Endothelial cell of umbilical vein (primary cell): Measurements from ENCODE around the gene RRP15. TPM values are rescaled to one million over a fixed set of nuclear protein-coding genes. Genes with fewer than 3 reads are reported as not detected.

Source experiments
- BruUV-seq: library from RNA; stranded (reverse); fragments of 400-500 nt; replicated peaks from 2 replicates; lab custom pipeline; 2021; lab: Mats Ljungman, UMichigan
- CTCF ChIA-PET: fragments of 300-600, 350-600 bp; sonication (Branson Sonifier 250); formaldehyde crosslinking; loops from one replicate; lab custom pipeline; 2021; ENCODE audit warnings: antibody characterized with exemption, inconsistent platforms; lab: Charles Lee
- POLR2A ChIA-PET: fragments of 300-600, 350-600 bp; sonication (Branson Sonifier 250); formaldehyde crosslinking; loops from one replicate; lab custom pipeline; 2021; ENCODE audit warnings: antibody characterized with exemption, inconsistent platforms; lab: Charles Lee
- DNase-seq: peaks from one replicate; pipeline ENCODE4 v3.0.0-alpha.2; 2011; ENCODE audit warnings: low read depth, low spot score
- FAIRE-seq: peaks from 2 replicates; lab custom pipeline; 2011; peaks lifted over from hg19 to GRCh38; lab: Jason Lieb, UNC
- H2AFZ ChIP-seq: 2 replicates; pipeline ENCODE4 v1.6.0; 2012; ENCODE audit warnings: low read depth, low read length, control low read depth, inconsistent platforms
- H3K27ac ChIP-seq: 2 replicates; pipeline ENCODE4 v1.5.1; 2011; ENCODE audit warnings: low read depth, mild to moderate bottlenecking, control low read depth, low read length, moderate library complexity; ENCODE audit not compliant: insufficient read depth
- H3K27me3 ChIP-seq, 2 experiments: 2 replicates each; pipeline versions ENCODE4 v1.6.0 to v1.6.1; 2011; ENCODE audit warnings: low read length in 2 of 2, mixed read lengths in 1 of 2; ENCODE audit not compliant: control insufficient read depth in 2 of 2, insufficient read depth in 2 of 2
- H3K36me3 ChIP-seq, 2 experiments: 2 replicates in 1 of 2; 3 replicates in 1 of 2; pipeline ENCODE4 v1.5.1; 2011; ENCODE audit warnings: low read length in 2 of 2, mild to moderate bottlenecking in 1 of 2, moderate library complexity in 1 of 2; ENCODE audit not compliant: control insufficient read depth in 2 of 2, insufficient read depth in 2 of 2; ENCODE audit errors: extremely low read depth in 1 of 2
- H3K4me1 ChIP-seq: 3 replicates; pipeline ENCODE4 v1.5.1; 2011; ENCODE audit warnings: mild to moderate bottlenecking, low read length; ENCODE audit not compliant: control insufficient read depth, insufficient read depth; ENCODE audit errors: extremely low read depth
- H3K4me2 ChIP-seq: 2 replicates; pipeline ENCODE4 v1.6.1; 2011; ENCODE audit warnings: low read length, control low read depth, mixed read lengths; ENCODE audit not compliant: insufficient read depth
- H3K4me3 ChIP-seq, 3 experiments: fragments of 200-600 bp in 1 of 3; sonication (generic), shearing (Covaris generic) in 1 of 3; replicated peaks in 1 of 3; 2 replicates each; pipeline ENCODE4 v1.5.1; 2011 to 2016; ENCODE audit warnings: control low read depth in 3 of 3, low read length in 3 of 3, mild to moderate bottlenecking in 2 of 3, inconsistent platforms in 1 of 3, low read depth in 1 of 3, moderate library complexity in 1 of 3; ENCODE audit not compliant: insufficient read depth in 1 of 3
- H3K79me2 ChIP-seq: 2 replicates; pipeline ENCODE4 v1.6.0; 2012; ENCODE audit warnings: low read length, inconsistent platforms; ENCODE audit not compliant: control insufficient read depth, insufficient read depth
- H3K9ac ChIP-seq: replicated peaks from 2 replicates; pipeline ENCODE3; 2011; ENCODE audit warnings: low read length, control low read depth; ENCODE audit not compliant: insufficient read depth; ENCODE audit errors: extremely low read depth
- H3K9me1 ChIP-seq: replicated peaks from 3 replicates; pipeline ENCODE4 v1.6.0; 2011; ENCODE audit warnings: mild to moderate bottlenecking, low read length; ENCODE audit not compliant: control insufficient read depth, insufficient read depth; ENCODE audit errors: extremely low read depth
- H3K9me3 ChIP-seq: replicated peaks from 2 replicates; pipeline ENCODE4 v1.5.1; 2012; ENCODE audit warnings: low read length, inconsistent platforms; ENCODE audit not compliant: control insufficient read depth, insufficient read depth
- H4K20me1 ChIP-seq: replicated peaks from 2 replicates; pipeline ENCODE3; 2011; ENCODE audit warnings: mild to moderate bottlenecking, low read length; ENCODE audit not compliant: control insufficient read depth, insufficient read depth; ENCODE audit errors: extremely low read depth
- EZH2 ChIP-seq: IDR thresholded peaks from 2 replicates; pipeline ENCODE4 v1.6.1; 2012; ENCODE audit warnings: borderline replicate concordance, low read depth, mild to moderate bottlenecking, moderate library complexity, low read length, inconsistent platforms; ENCODE audit not compliant: severe bottlenecking
- FOS ChIP-seq: IDR thresholded peaks from 2 replicates; pipeline ENCODE4 v1.6.1; 2011; ENCODE audit warnings: mild to moderate bottlenecking, low read length, moderate library complexity, borderline replicate concordance; ENCODE audit not compliant: insufficient read depth
- GATA2 ChIP-seq: IDR thresholded peaks from 2 replicates; pipeline ENCODE4 v1.7.0; 2011; ENCODE audit warnings: low read depth, mild to moderate bottlenecking, moderate library complexity, mixed read lengths, low read length; ENCODE audit not compliant: insufficient read length, insufficient read depth
- JUN ChIP-seq: IDR thresholded peaks from 2 replicates; pipeline ENCODE4 v1.6.1; 2011; ENCODE audit warnings: borderline replicate concordance, low read depth; ENCODE audit not compliant: insufficient read length, insufficient read depth
- MYC ChIP-seq: IDR thresholded peaks from one replicate; pipeline ENCODE4 v1.6.1; 2011; ENCODE audit warnings: mild to moderate bottlenecking, low read depth, low read length
- POLR2A ChIP-seq: IDR thresholded peaks from 2 replicates; pipeline ENCODE4 v1.6.1; 2012; ENCODE audit warnings: low read depth, mild to moderate bottlenecking, control low read depth, low read length
- POLR2AphosphoS5 ChIP-seq: IDR thresholded peaks from 2 replicates; pipeline ENCODE4 v1.6.1; 2012; ENCODE audit warnings: low read depth, mild to moderate bottlenecking, control low read depth, low read length, moderate library complexity; ENCODE audit not compliant: insufficient read depth
- dilution Hi-C: fragments of 300-500 bp; cut with MboI; formaldehyde crosslinking; loops from one replicate; pipeline ENCODE4 v1.15.0; 2019; ENCODE audit warnings: low sequenced_read_pairs; ENCODE audit not compliant: extremely low pct_ligation_motif_present
- intact Hi-C: fragments of 100-400 bp; cut with micrococcal nuclease; formaldehyde crosslinking; loops from one replicate; pipeline ENCODE4 v1.10.0; 2022
- polyA plus RNA-seq, 4 experiments: library from polyadenylated mRNA; depleted of rRNA in 3 of 4; stranded (reverse) in 3 of 4; unstranded in 1 of 4; fragments of >200 nt; gene quantifications; 2 replicates each; pipeline versions ENCODE4 v1.2.1 to v1.2.3, GENCODE V29; 2011 to 2012; ENCODE audit warnings: missing spikeins in 1 of 4
- total RNA-seq: library from RNA; stranded (reverse); gene quantifications from 2 replicates; pipeline ENCODE4 v1.2.3, GENCODE V29; 2021
- TF ChIP-seq, protein P1 (sequence below): IDR thresholded peaks from 2 replicates; pipeline ENCODE4 v1.6.1; 2011; ENCODE audit not compliant: insufficient read depth, insufficient read length
- TF ChIP-seq, protein P2 (sequence below), 2 donors: IDR thresholded peaks; 1 replicate in 1 of 2; 2 replicates in 1 of 2; pipeline ENCODE4 v1.5.1; 2011; ENCODE audit warnings: low read length in 2 of 2, mild to moderate bottlenecking in 2 of 2, moderate library complexity in 2 of 2, control low read depth in 1 of 2, inconsistent platforms in 1 of 2, low read depth in 1 of 2; ENCODE audit not compliant: insufficient read depth in 1 of 2; ENCODE audit errors: extremely low read depth in 1 of 2

RRP15 gene
- total and polyA plus RNA-seq, 2 donors (not counting 3 experiments of a cell fraction or from before 2014, with no cell fraction given) = 1.0 to 17.3 TPM

- CTCF ChIA-PET = interaction anchor here (2.0 to 2.3 kb wide), 2 partner anchors 8 to 10 kb away, joined by 5 to 7 read pairs; no protein-coding TSS in a partner anchor
- H3K4me1 ChIP-seq = peaks cover 45% of the 10 kb centered on the region
- no peak for TF ChIP-seq POLR2A
- no peak for TF ChIP-seq JUN
- TF ChIP-seq MYC = no peak
- no peak for TF ChIP-seq EZH2
- no peak for TF ChIP-seq POLR2AphosphoS5
- TF ChIP-seq, protein P1, sequence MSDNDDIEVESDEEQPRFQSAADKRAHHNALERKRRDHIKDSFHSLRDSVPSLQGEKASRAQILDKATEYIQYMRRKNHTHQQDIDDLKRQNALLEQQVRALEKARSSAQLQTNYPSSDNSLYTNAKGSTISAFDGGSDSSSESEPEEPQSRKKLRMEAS = no peak
- no peak for TF ChIP-seq GATA2
- TF ChIP-seq FOS = no peak
- TF ChIP-seq, protein P2, sequence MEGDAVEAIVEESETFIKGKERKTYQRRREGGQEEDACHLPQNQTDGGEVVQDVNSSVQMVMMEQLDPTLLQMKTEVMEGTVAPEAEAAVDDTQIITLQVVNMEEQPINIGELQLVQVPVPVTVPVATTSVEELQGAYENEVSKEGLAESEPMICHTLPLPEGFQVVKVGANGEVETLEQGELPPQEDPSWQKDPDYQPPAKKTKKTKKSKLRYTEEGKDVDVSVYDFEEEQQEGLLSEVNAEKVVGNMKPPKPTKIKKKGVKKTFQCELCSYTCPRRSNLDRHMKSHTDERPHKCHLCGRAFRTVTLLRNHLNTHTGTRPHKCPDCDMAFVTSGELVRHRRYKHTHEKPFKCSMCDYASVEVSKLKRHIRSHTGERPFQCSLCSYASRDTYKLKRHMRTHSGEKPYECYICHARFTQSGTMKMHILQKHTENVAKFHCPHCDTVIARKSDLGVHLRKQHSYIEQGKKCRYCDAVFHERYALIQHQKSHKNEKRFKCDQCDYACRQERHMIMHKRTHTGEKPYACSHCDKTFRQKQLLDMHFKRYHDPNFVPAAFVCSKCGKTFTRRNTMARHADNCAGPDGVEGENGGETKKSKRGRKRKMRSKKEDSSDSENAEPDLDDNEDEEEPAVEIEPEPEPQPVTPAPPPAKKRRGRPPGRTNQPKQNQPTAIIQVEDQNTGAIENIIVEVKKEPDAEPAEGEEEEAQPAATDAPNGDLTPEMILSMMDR (IDR thresholded peaks at IDR 0.05; ENCODE audit: extremely low read depth in 1 of 2, insufficient read depth in 1 of 2, low read depth in 1 of 2, low read length in 2 of 2) = no peak
- H3K36me3 ChIP-seq = no peaks in the 10 kb centered on the region
- DNase-seq (peak; percentile 57), FAIRE-seq (no peak)
- peak overlapping the region; percentile 18 for H3K9ac ChIP-seq
- H3K4me3 ChIP-seq = no peak overlapping the region
- intact Hi-C loops = loop anchor here (5.0 kb wide), 1 partner anchor 922 kb away; no protein-coding TSS in a partner anchor
- H3K4me2 ChIP-seq = no peak overlapping the region
- BruUV-seq = no TSS peak
- H3K79me2 ChIP-seq = no peaks in the 10 kb centered on the region
- no peak overlapping the region for H3K27ac ChIP-seq
- no peaks in the 10 kb centered on the region for H3K9me3 ChIP-seq
- H3K27me3 ChIP-seq = no peaks in the 10 kb centered on the region
- H4K20me1 ChIP-seq = no peaks in the 10 kb centered on the region
- H2AFZ ChIP-seq = no peak overlapping the region
- H3K9me1 ChIP-seq = no peaks in the 10 kb centered on the region
- dilution Hi-C loops = no loop called here
- POLR2A ChIA-PET = no interaction called here
These were observed 95.3 kb downstream of the RRP15 start for GRCh38 chr1:218380125-218380977.
